Measurements from ENCODE around the gene ABCA9. TPM values are rescaled to one million over a fixed set of nuclear protein-coding genes. Genes with fewer than 3 reads are reported as not detected.

The ABCA9 gene
- total and polyA plus RNA-seq, 9 of the 15 experiments (the other 6 are each of a cell fraction or from before 2014, with no cell fraction given) = 0.04 TPM; not detected in 8

GRCh38 chr17:69065113-69065512, 4.4 kb upstream of the ABCA9 start:
- in situ Hi-C loops (cut with MboI) (no loop called here), intact Hi-C loops (cut with micrococcal nuclease) (no loop called here)
- Histone ChIP-seq H3K79me2 (ENCODE audit: control insufficient read depth, insufficient read depth, low read length) (no peaks in the 10 kb centered on the region), H2AFZ (ENCODE audit: low read depth, low read length) (no peak overlapping the region), H3K4me2 (ENCODE audit: insufficient read depth, low read length) (no peak overlapping the region), H3K27ac (ENCODE audit: extremely low read depth, low read depth, low read length) (no peak overlapping the region), H3K27me3 (ENCODE audit: control insufficient read depth in 2 of 2, insufficient read depth in 2 of 2, low read length in 2 of 2) (no peaks in the 10 kb centered on the region), H3K9ac (ENCODE audit: insufficient read depth in 1 of 2, low read depth in 2 of 2, low read length in 2 of 2) (no peak overlapping the region), H3K4me3 (no peak overlapping the region), H3K9me1 (ENCODE audit: control insufficient read depth, insufficient read depth, low read length) (no peaks in the 10 kb centered on the region), H3K36me3 (ENCODE audit: control insufficient read depth, insufficient read depth, low read length) (no peaks in the 10 kb centered on the region), H4K20me1 (replicated peaks; ENCODE audit: control insufficient read depth, insufficient read depth, low read length) (no peaks in the 10 kb centered on the region), H3K9me3 (replicated peaks; ENCODE audit: control insufficient read depth, insufficient read depth, low read depth, low read length) (no peaks in the 10 kb centered on the region), H3K4me1 (replicated peaks in 1 of 2; ENCODE audit: control insufficient read depth in 2 of 2, insufficient read depth in 2 of 2, low read length in 2 of 2) (peaks cover 10 to 11% of the 10 kb centered on the region in 2 experiments; a peak in 2 of 5 replicates)
- no peak for ATAC-seq
- CTCF ChIA-PET (ENCODE audit: low intra/inter-chr PET ratio) = no interaction called here
- no peak for FAIRE-seq
- DNase-seq (ENCODE audit: extremely low read depth in 1 of 4, low spot score in 3 of 4) = no peak
- TF ChIP-seq STAT6 (CRISPR knock-in tag; IDR thresholded peaks at IDR 0.05) (no peak), ZNF518B (CRISPR knock-in tag; IDR thresholded peaks at IDR 0.05) (no peak), CEBPB (tag; IDR thresholded peaks at IDR 0.05) (peak; percentile 61), ARID3A (IDR thresholded peaks at IDR 0.05; ENCODE audit: borderline replicate concordance, low read depth, low read length) (no peak), CEBPG (CRISPR knock-in tag; IDR thresholded peaks at IDR 0.05) (no peak), CEBPG (tag; conservative IDR thresholded peaks at IDR 0.05 in 1 of 2, IDR thresholded peaks at IDR 0.05 in 1 of 2) (peak; percentile 45 to 77; a peak in 3 of 4 replicates)
- BruUV-seq (replicated peaks) = no TSS peak
- POLR2A ChIA-PET = no interaction called here
